ENCODE results near the gene TRPM2. TPM values are rescaled to one million over a fixed set of nuclear protein-coding genes. Genes with fewer than 3 reads are reported as not detected.
A peak's percentile ranks its signal among the peaks of the same experiment; 100 is the strongest.

Gene TRPM2
- total and polyA plus RNA-seq, 10 of the 15 experiments (the other 5 are each of a cell fraction or from before 2014, with no cell fraction given), result 0.03 to 9.1 (median 2.6) TPM

DNA sequence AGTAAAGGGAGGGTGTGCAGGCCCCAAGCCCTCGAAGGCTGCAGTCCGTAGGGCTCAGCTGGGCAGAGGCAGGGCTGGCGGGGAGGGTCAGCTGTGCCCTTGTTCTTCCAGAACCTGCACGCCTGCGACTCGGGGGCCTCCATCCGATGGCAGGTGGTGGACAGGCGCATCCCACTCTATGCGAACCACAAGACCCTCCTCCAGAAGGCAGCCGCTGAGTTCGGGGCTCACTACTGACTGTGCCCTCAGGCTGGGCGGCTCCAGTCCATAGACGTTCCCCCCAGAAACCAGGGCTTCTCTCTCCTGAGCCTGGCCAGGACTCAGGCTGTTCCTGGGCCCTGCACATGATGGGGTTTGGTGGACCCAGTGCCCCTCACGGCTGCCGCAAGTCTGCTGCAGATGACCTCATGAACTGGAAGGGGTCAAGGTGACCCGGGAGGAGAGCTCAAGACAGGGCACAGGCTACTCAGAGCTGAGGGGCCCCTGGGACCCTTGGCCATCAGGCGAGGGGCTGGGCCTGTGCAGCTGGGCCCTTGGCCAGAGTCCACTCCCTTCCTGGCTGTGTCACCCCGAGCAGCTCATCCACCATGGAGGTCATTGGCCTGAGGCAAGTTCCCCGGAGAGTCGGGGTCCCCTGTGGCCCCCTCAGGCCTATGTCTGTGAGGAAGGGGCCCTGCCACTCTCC lies 88.3 kb downstream of the TRPM2 start:
- WGBS (ENCODE audit: insufficient coverage, insufficient replicate concordance, low lambda C conversion rate, missing lambda C conversion rate), result 54% methylated on average over 20 of the region's 20 CpGs
- FAIRE-seq (no peak), DNase-seq (ENCODE audit: low read depth, low spot score) (no peak), ATAC-seq (no peak)
- Histone ChIP-seq H3K27ac (ENCODE audit: control insufficient read depth, insufficient read depth) (no peak overlapping the region), H3K9ac (ENCODE audit: control insufficient read depth, insufficient read depth, low read length) (no peak overlapping the region), H2AFZ (ENCODE audit: control insufficient read depth, low read depth, low read length) (no peak overlapping the region), H3K79me2 (ENCODE audit: control insufficient read depth, insufficient read depth, low read length) (no peaks in the 10 kb centered on the region), H3K27me3 (replicated peaks in 1 of 2; ENCODE audit: control insufficient read depth in 2 of 2, insufficient read depth in 2 of 2, low read length in 1 of 2) (no peaks in the 10 kb centered on the region), H3K4me3 (no peak overlapping the region), H3K4me1 (ENCODE audit: control insufficient read depth, insufficient read depth, low read length) (no peaks in the 10 kb centered on the region), H3K4me2 (ENCODE audit: control insufficient read depth, insufficient read depth) (no peak overlapping the region), H3K9me3 (replicated peaks; ENCODE audit: control insufficient read depth, insufficient read depth, low read length) (no peaks in the 10 kb centered on the region; the same call in 2 of the 3 replicates), H3K36me3 (ENCODE audit: control insufficient read depth in 2 of 2, insufficient read depth in 2 of 2, low read length in 1 of 2) (no peaks in the 10 kb centered on the region), H4K20me1 (ENCODE audit: control insufficient read depth, insufficient read depth) (no peaks in the 10 kb centered on the region)
- in situ Hi-C loops (cut with MboI) (no loop called here), intact Hi-C loops (cut with micrococcal nuclease; ENCODE audit: unreplicated experiment) (no loop called here)
- CTCF ChIA-PET, result no interaction called here
- RAD21 ChIA-PET (ENCODE audit: unreplicated experiment), result no interaction called here
- SMC1A ChIA-PET (ENCODE audit: uncharacterized antibody, unreplicated experiment), result interaction anchor here (0.7 kb wide), 1 partner anchor 8 kb away, joined by 3 read pairs; no protein-coding TSS in a partner anchor
- no TSS peak for BruUV-seq (replicated peaks)
- POLR2A ChIA-PET, result no interaction called here
- TF ChIP-seq, protein P1, sequence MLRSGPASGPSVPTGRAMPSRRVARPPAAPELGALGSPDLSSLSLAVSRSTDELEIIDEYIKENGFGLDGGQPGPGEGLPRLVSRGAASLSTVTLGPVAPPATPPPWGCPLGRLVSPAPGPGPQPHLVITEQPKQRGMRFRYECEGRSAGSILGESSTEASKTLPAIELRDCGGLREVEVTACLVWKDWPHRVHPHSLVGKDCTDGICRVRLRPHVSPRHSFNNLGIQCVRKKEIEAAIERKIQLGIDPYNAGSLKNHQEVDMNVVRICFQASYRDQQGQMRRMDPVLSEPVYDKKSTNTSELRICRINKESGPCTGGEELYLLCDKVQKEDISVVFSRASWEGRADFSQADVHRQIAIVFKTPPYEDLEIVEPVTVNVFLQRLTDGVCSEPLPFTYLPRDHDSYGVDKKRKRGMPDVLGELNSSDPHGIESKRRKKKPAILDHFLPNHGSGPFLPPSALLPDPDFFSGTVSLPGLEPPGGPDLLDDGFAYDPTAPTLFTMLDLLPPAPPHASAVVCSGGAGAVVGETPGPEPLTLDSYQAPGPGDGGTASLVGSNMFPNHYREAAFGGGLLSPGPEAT (IDR thresholded peaks at IDR 0.05; ENCODE audit: low read depth), result no peak
- no peak for TF ChIP-seq FOXK2 (IDR thresholded peaks at IDR 0.05)

DNA sequence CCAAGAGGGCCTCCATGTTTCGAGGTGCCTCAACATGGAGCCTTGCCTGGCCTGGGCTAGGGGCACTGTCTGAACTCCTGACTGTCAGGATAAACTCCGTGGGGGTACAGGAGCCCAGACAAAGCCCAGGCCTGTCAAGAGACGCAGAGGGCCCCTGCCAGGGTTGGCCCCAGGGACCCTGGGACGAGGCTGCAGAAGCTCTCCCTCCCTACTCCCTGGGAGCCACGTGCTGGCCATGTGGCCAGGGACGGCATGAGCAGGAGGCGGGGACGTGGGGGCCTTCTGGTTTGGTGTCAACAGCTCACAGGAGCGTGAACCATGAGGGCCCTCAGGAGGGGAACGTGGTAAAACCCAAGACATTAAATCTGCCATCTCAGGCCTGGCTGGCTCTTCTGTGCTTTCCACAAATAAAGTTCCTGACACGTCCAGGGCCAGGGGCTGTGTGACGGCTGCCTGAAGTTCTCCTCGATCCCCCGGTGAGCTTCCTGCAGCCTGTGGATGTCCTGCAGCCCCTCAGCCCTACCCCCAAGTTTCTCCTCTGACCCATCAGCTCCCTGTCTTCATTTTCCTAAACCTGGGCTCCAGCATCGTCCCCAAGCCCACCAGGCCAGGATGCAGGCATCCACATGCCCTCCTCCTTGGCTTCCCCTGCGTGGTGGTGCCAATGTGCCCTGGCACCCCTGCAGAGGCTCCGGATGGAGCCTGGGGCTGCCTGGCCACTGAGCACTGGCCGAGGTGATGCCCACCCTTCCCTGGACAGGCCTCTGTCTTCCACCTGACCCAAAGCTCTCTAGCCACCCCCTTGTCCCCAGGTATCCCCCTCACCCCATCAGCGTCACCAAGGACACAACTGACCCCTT lies 89.1 kb downstream of the TRPM2 start:
- ChIA-PET SMC1A (ENCODE audit: uncharacterized antibody, unreplicated experiment) (no interaction called here), RAD21 (ENCODE audit: unreplicated experiment) (no interaction called here), POLR2A (no interaction called here), CTCF (interaction anchor here (0.5 kb wide), 1 partner anchor 12 kb away, joined by 3 read pairs; no protein-coding TSS in a partner anchor)
- no peak for TF ChIP-seq ZZZ3 (IDR thresholded peaks at IDR 0.05; ENCODE audit: control insufficient read depth, insufficient read length, low read depth)
- TF ChIP-seq, protein P2, sequence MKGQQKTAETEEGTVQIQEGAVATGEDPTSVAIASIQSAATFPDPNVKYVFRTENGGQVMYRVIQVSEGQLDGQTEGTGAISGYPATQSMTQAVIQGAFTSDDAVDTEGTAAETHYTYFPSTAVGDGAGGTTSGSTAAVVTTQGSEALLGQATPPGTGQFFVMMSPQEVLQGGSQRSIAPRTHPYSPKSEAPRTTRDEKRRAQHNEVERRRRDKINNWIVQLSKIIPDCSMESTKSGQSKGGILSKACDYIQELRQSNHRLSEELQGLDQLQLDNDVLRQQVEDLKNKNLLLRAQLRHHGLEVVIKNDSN (IDR thresholded peaks at IDR 0.05; ENCODE audit: borderline replicate concordance, extremely low read length, insufficient read depth, low read depth, low read length), result peak; percentile 11
- TF ChIP-seq, protein P3, sequence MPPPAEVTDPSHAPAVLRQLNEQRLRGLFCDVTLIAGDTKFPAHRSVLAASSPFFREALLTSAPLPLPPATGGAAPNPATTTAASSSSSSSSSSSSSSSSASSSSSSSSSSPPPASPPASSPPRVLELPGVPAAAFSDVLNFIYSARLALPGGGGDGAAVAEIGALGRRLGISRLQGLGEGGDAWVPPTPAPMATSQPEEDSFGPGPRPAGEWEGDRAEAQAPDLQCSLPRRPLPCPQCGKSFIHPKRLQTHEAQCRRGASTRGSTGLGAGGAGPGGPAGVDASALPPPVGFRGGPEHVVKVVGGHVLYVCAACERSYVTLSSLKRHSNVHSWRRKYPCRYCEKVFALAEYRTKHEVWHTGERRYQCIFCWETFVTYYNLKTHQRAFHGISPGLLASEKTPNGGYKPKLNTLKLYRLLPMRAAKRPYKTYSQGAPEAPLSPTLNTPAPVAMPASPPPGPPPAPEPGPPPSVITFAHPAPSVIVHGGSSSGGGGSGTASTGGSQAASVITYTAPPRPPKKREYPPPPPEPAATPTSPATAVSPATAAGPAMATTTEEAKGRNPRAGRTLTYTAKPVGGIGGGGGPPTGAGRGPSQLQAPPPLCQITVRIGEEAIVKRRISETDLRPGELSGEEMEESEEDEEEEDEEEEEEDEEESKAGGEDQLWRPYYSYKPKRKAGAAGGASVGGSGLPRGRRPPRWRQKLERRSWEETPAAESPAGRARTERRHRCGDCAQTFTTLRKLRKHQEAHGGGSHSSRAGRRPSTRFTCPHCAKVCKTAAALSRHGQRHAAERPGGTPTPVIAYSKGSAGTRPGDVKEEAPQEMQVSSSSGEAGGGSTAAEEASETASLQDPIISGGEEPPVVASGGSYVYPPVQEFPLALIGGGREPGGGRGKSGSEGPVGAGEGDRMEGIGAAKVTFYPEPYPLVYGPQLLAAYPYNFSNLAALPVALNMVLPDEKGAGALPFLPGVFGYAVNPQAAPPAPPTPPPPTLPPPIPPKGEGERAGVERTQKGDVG (CRISPR knock-in tag; IDR thresholded peaks at IDR 0.05), result no peak
- BruUV-seq (replicated peaks), result no TSS peak
- H3K36me3 ChIP-seq (ENCODE audit: control insufficient read depth in 2 of 2, insufficient read depth in 2 of 2, low read length in 1 of 2), result no peaks in the 10 kb centered on the region
- H3K27ac ChIP-seq (ENCODE audit: control insufficient read depth, insufficient read depth), result no peak overlapping the region
- no peak for DNase-seq (ENCODE audit: low read depth, low spot score)
- in situ Hi-C loops (cut with MboI) (no loop called here), intact Hi-C loops (cut with micrococcal nuclease; ENCODE audit: unreplicated experiment) (no loop called here)
- H3K27me3 ChIP-seq (replicated peaks in 1 of 2; ENCODE audit: control insufficient read depth in 2 of 2, insufficient read depth in 2 of 2, low read length in 1 of 2), result no peaks in the 10 kb centered on the region
- H3K79me2 ChIP-seq (ENCODE audit: control insufficient read depth, insufficient read depth, low read length), result no peaks in the 10 kb centered on the region
- no peak overlapping the region for H3K4me3 ChIP-seq
- no peak for FAIRE-seq
- H3K9ac ChIP-seq (ENCODE audit: control insufficient read depth, insufficient read depth, low read length), result no peak overlapping the region
- H4K20me1 ChIP-seq (ENCODE audit: control insufficient read depth, insufficient read depth), result no peaks in the 10 kb centered on the region
- no peak overlapping the region for H2AFZ ChIP-seq (ENCODE audit: control insufficient read depth, low read depth, low read length)
- WGBS (ENCODE audit: insufficient coverage, insufficient replicate concordance, low lambda C conversion rate, missing lambda C conversion rate), result 44% methylated on average over 19 of the region's 19 CpGs
- no peaks in the 10 kb centered on the region for H3K4me1 ChIP-seq (ENCODE audit: control insufficient read depth, insufficient read depth, low read length)
- no peak overlapping the region for H3K4me2 ChIP-seq (ENCODE audit: control insufficient read depth, insufficient read depth)
- no peaks in the 10 kb centered on the region; the same call in 2 of the 3 replicates for H3K9me3 ChIP-seq (replicated peaks; ENCODE audit: control insufficient read depth, insufficient read depth, low read length)
- ATAC-seq, result no peak
